Prostate gland (tissue), 2 donors: Measurements from ENCODE around the gene INPP5K.

Experiments used
- CTCF ChIP-seq, 4 experiments: fragments of 200-600 bp in 2 of 4; fragments of 450-650 bp in 2 of 4; sonication (generic) in 2 of 4; IDR thresholded peaks; 1 replicate in 3 of 4; 2 replicates in 1 of 4; pipeline ENCODE4 v1.5.1; 2016 to 2019; ENCODE audit warnings: antibody characterized with exemption in 4 of 4, mild to moderate bottlenecking in 2 of 4, moderate library complexity in 2 of 4
- POLR2A ChIP-seq: fragments of 450-650 bp; IDR thresholded peaks from one replicate; pipeline ENCODE4 v1.6.1; 2016; ENCODE audit warnings: antibody characterized with exemption, mild to moderate bottlenecking
- POLR2AphosphoS5 ChIP-seq: sonication (generic); formaldehyde crosslinking; IDR thresholded peaks from one replicate; pipeline ENCODE4 v1.6.1; 2017; ENCODE audit warnings: antibody characterized with exemption

- TF ChIP-seq CTCF (IDR thresholded peaks at IDR 0.05) (no peak), POLR2AphosphoS5 (no peak), POLR2A (no peak)
Observed at GRCh38 chr17:1480747-1481465, 35.5 kb downstream of the INPP5K start.
